Psoas muscle (tissue), 8 donors: ENCODE measurements around the gene PTPRK. TPM values are rescaled to one million over a fixed set of nuclear protein-coding genes. Genes with fewer than 3 reads are reported as not detected.

Experiments used
- ATAC-seq, 4 donors: fragments of 200-7000 bp; cut with Tn5 transposase; one replicate each; pipeline ENCODE4 v1.9.1; 2020; ENCODE audit warnings: moderate library complexity in 3 of 4, mild to moderate bottlenecking in 2 of 4
- DNase-seq, 2 donors: peaks; one replicate each; pipeline ENCODE4 v3.0.0-alpha.2; 2020
- H3K27ac ChIP-seq: fragments of 200-600 bp; one replicate; pipeline ENCODE4 v1.8.0; 2022
- H3K27me3 ChIP-seq, 3 donors: fragments of 200-600 bp in 1 of 3; one replicate each; pipeline versions ENCODE4 v1.6.1 to v1.8.0; 2013 to 2022; ENCODE audit warnings: low read length in 2 of 3, mild to moderate bottlenecking in 2 of 3, moderate library complexity in 1 of 3; ENCODE audit not compliant: insufficient read depth in 3 of 3
- H3K36me3 ChIP-seq, 2 donors: fragments of 200-600 bp in 1 of 2; one replicate each; pipeline versions ENCODE4 v1.6.1 to v1.8.0; 2013 to 2022; ENCODE audit warnings: low read depth in 1 of 2, mild to moderate bottlenecking in 1 of 2, moderate library complexity in 1 of 2; ENCODE audit not compliant: insufficient read depth in 1 of 2
- H3K4me1 ChIP-seq: fragments of 200-600 bp; one replicate; pipeline ENCODE4 v1.8.0; 2022
- H3K4me3 ChIP-seq: fragments of 200-600 bp; one replicate; pipeline ENCODE4 v1.8.0; 2022; ENCODE audit warnings: mild to moderate bottlenecking
- H3K9me3 ChIP-seq: fragments of 200-600 bp; one replicate; pipeline ENCODE4 v1.8.0; 2022
- WGBS, 3 donors: extraction: QIAGEN DNeasy Blood & Tissue Kit; methylation state at CpG; one replicate each; pipeline versions ENCODE4 v1.1.6 to v1.1.7; 2013; 5-methylcytosine and 5-hydroxymethylcytosine counted together
- intact Hi-C, 2 donors: fragments of 100-400 bp; cut with DNase I; formaldehyde crosslinking; loops; one replicate each; pipeline versions ENCODE4 v1.11.0 to v1.14.2; 2022
- polyA plus RNA-seq, 3 donors: library from polyadenylated mRNA; stranded (reverse); fragments of 200-250 nt; gene quantifications; one replicate each; pipeline ENCODE4 v1.2.3, GENCODE V29; 2013
- total RNA-seq, 4 donors: library from RNA; stranded (reverse); fragmentation: NEBNext Ultra II Directional in 2 of 4; extraction: Animal tissue kit (Norgen Biotek cat#: 25700) in 2 of 4; gene quantifications; one replicate each; pipeline versions ENCODE4 v1.2.1 to v1.2.4, GENCODE V29; 2021 to 2023
- TF ChIP-seq, protein P1 (sequence below): fragments of 200-600 bp; IDR thresholded peaks from one replicate; pipeline ENCODE4 v1.8.0; 2022; ENCODE audit warnings: antibody characterized with exemption
- donor health status: healthy with polysubstance abuse.
- donor health status: DM: no; HTN: no; CAD: no; lungs with moderate emphysema.
- donor health status: Bipolar disorder and iron deficiency.
- donor health status: healthy.
- donor health status: DM: yes; HTN: yes; CAD: no.
- donor health status: DM: no; HTN: no; CAD: no.
- donor health status: DM: no; HTN: no; CAD: no.
- donor health status: DM: yes; HTN: yes; CAD: no.

Gene PTPRK
- total and polyA plus RNA-seq, 7 donors = 3.2 to 10.6 (median 9.1) TPM

DNA sequence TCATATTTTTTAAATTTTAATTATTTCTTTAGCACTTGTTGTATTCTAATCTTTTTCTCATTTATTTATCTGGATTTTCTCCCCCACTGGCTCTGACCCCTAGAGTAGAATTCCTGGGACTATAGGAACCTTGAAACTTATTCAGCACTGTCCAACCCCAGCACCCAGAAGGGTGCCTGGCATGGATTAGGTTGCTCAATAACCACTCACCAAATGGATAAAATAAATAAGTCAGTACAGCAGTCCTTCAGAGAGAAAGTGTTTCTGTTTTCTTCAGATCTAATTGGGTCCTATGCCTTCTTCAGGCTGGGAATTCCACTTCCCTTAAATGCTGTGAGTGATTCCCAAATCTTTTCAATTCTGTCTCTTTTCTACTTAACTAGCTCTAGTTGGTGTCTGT lies 206.2 kb downstream of the PTPRK start:
- no peak for ATAC-seq
- Histone ChIP-seq H3K36me3 (no peaks in the 10 kb centered on the region), H3K27me3 (no peaks in the 10 kb centered on the region), H3K27ac (no peak overlapping the region), H3K4me1 (peaks cover 4% of the 10 kb centered on the region), H3K9me3 (no peaks in the 10 kb centered on the region), H3K4me3 (no peak overlapping the region)
- intact Hi-C loops = no loop called here
- TF ChIP-seq, protein P1, sequence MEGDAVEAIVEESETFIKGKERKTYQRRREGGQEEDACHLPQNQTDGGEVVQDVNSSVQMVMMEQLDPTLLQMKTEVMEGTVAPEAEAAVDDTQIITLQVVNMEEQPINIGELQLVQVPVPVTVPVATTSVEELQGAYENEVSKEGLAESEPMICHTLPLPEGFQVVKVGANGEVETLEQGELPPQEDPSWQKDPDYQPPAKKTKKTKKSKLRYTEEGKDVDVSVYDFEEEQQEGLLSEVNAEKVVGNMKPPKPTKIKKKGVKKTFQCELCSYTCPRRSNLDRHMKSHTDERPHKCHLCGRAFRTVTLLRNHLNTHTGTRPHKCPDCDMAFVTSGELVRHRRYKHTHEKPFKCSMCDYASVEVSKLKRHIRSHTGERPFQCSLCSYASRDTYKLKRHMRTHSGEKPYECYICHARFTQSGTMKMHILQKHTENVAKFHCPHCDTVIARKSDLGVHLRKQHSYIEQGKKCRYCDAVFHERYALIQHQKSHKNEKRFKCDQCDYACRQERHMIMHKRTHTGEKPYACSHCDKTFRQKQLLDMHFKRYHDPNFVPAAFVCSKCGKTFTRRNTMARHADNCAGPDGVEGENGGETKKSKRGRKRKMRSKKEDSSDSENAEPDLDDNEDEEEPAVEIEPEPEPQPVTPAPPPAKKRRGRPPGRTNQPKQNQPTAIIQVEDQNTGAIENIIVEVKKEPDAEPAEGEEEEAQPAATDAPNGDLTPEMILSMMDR = no peak
- no peak for DNase-seq

- Histone ChIP-seq H3K27ac (no peak overlapping the region), H3K27me3 (no peaks in the 10 kb centered on the region), H3K36me3 (no peaks in the 10 kb centered on the region), H3K4me1 (peaks cover 4% of the 10 kb centered on the region), H3K4me3 (no peak overlapping the region), H3K9me3 (no peaks in the 10 kb centered on the region)
- WGBS, 3 donors = 84 to 90% (median 89%) methylated on average over 3 of the region's 3 CpGs
- DNase-seq (no peak), ATAC-seq (no peak)
- intact Hi-C loops = no loop called here
- TF ChIP-seq, protein P1 = no peak
Measured at GRCh38 chr6:128311944-128312570, 208.3 kb downstream of the PTPRK start.

- TF ChIP-seq, protein P1 = no peak
- DNase-seq (no peak), ATAC-seq (no peak)
- peaks cover 4% of the 10 kb centered on the region for H3K4me1 ChIP-seq
- intact Hi-C loops = no loop called here
- no peaks in the 10 kb centered on the region for H3K27me3 ChIP-seq
- no peak overlapping the region for H3K27ac ChIP-seq
- no peaks in the 10 kb centered on the region for H3K9me3 ChIP-seq
- H3K36me3 ChIP-seq = no peaks in the 10 kb centered on the region
- WGBS, 3 donors = 48 to 73% (median 53%) methylated on average over 2 of the region's 2 CpGs
- H3K4me3 ChIP-seq = no peak overlapping the region
Measured at GRCh38 chr6:128310451-128310850, 209.9 kb downstream of the PTPRK start.

DNA sequence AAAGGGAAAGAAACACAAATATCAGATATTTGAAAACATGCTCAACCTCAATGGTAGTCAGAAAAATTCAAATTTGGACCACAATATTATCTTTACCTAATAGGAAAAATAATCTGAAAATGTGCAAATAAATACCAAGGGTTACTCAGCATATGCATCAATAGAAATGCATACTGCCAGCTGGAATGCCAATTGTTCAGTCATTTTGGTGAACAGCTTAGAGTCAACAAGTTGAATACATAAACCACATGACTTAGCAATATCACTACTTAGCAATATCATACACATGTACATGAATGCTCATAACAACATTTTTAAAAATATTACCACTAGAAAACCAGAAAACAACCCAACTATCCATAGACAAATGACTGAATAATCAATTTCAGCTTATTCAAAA lies 212.7 kb downstream of the PTPRK start:
- Histone ChIP-seq H3K36me3 (no peaks in the 10 kb centered on the region), H3K4me3 (no peak overlapping the region), H3K4me1 (no peaks in the 10 kb centered on the region), H3K9me3 (no peaks in the 10 kb centered on the region), H3K27me3 (no peaks in the 10 kb centered on the region), H3K27ac (no peak overlapping the region)
- DNase-seq (no peak), ATAC-seq (no peak)
- intact Hi-C loops = loop anchor here in 1 of 2 donors (2.0 kb wide), 1 partner anchor 19 kb away; no protein-coding TSS in a partner anchor
- TF ChIP-seq, protein P1 = no peak

DNA sequence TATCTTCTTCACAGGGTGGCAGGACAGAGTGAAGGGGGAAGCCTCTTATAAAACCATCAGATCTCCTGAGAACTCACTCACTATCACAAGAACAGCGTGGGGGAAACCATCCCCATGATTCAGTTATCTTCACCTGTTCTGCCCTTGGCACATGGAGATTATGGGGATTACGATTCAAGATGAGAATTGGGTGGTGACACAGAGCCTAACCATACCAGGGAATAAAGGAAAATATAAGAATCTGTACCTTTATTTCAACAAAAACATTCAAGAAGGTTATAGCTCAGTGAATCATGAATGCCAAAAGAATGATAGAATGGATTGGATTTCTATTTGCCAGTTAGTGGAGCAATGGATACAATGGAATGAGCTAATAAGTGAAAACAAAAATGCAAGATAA lies 214.4 kb downstream of the PTPRK start:
- DNase-seq (no peak), ATAC-seq (no peak)
- Histone ChIP-seq H3K27ac (no peak overlapping the region), H3K4me1 (no peaks in the 10 kb centered on the region), H3K9me3 (no peaks in the 10 kb centered on the region), H3K4me3 (no peak overlapping the region), H3K36me3 (no peaks in the 10 kb centered on the region), H3K27me3 (no peaks in the 10 kb centered on the region)
- intact Hi-C loops = loop anchor here in 1 of 2 donors (2.0 kb wide), 1 partner anchor 17 kb away; no protein-coding TSS in a partner anchor
- WGBS, 3 donors = 95 to 96% (median 95%) methylated on average over 2 of the region's 2 CpGs
- TF ChIP-seq, protein P1 = no peak
